ENCODE data around the gene AP2M1.

DNA sequence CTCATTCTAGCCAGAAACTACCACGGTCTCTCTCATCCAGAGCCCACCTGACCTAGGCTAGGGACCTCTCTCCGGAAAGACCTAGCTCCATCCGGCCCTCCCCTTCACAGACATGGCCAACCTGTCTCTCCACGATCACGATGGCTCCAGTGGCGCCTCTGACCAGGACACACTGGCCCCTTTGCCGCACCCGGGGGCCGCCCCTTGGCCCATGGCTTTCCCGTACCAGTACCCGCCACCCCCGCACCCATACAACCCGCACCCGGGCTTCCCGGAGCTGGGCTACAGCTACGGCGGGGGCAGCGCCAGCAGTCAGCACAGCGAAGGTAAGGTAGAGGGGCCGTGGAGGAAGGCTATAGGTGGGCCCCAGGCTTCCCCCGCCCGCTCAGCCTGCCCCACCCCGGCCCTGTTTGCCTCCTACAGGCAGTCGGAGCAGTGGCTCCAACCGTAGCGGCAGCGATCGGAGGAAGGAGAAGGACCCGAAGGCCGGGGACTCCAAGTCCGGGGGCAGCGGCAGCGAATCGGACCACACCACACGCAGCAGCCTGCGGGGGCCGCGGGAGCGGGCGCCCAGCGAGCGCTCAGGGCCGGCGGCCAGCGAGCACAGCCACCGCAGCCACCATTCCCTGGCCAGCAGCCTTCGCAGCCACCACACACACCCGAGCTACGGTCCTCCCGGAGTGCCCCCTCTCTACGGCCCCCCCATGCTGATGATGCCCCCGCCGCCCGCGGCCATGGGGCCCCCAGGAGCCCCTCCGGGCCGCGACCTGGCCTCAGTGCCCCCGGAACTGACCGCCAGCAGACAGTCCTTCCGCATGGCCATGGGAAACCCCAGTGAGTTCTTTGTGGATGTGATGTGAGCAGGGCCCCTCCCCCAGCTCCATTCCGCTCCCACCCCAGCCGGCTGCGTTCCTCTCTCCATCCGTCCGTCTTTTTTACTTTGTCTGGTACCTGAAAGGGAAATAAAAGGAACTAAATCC, 4.5 kb upstream of the AP2M1 start:
- TF ChIP-seq, protein P1, sequence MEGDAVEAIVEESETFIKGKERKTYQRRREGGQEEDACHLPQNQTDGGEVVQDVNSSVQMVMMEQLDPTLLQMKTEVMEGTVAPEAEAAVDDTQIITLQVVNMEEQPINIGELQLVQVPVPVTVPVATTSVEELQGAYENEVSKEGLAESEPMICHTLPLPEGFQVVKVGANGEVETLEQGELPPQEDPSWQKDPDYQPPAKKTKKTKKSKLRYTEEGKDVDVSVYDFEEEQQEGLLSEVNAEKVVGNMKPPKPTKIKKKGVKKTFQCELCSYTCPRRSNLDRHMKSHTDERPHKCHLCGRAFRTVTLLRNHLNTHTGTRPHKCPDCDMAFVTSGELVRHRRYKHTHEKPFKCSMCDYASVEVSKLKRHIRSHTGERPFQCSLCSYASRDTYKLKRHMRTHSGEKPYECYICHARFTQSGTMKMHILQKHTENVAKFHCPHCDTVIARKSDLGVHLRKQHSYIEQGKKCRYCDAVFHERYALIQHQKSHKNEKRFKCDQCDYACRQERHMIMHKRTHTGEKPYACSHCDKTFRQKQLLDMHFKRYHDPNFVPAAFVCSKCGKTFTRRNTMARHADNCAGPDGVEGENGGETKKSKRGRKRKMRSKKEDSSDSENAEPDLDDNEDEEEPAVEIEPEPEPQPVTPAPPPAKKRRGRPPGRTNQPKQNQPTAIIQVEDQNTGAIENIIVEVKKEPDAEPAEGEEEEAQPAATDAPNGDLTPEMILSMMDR (IDR thresholded peaks at IDR 0.05): no peak
- no peak for TF ChIP-seq POLR2A (IDR thresholded peaks at IDR 0.05)
